MM.1S (cell line): ENCODE data around the gene SPATC1L.

Experiments
- EZH2 ChIP-seq: fragments of 300-600 bp; sonication (generic); optimal IDR thresholded peaks from 2 replicates; pipeline ENCODE3; 2017; ENCODE audit warnings: low read depth, mild to moderate bottlenecking, antibody characterized with exemption, low read length, mixed read lengths
- TF ChIP-seq, protein P1 (sequence below): fragments of 300-600 bp; sonication (generic); IDR thresholded peaks from 2 replicates; pipeline ENCODE4 v1.5.1; 2016; ENCODE audit warnings: antibody characterized with exemption, low read length, mixed read lengths

DNA sequence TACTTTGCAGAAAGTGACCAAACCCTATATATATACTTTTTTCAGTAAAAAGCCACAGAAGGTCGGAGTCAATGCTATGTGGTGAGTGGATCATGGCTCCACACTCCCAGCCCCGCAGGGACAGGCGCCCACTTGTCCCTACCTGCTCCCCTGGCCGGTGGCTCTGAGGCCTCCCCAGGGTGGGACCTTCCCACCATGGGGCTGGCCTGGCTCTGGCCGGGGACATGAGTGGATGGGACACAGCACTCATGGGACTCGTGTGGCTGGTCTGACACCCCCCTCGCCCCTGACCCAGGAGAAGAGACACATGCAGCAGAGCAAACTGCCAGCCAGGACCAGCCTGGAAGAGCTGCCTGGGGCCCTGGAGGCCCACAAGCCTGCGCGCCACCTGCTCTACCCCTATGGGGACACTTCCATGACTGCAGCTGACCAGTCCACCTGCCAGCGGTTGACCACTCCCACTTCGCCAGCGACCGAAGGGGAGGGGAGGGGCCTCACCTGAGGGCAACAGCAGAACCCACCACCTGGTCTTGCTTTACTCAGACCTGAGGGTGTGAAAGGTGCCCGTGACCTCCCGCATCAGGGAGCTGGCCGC, 2.2 kb downstream of the SPATC1L start:
- TF ChIP-seq, protein P1, sequence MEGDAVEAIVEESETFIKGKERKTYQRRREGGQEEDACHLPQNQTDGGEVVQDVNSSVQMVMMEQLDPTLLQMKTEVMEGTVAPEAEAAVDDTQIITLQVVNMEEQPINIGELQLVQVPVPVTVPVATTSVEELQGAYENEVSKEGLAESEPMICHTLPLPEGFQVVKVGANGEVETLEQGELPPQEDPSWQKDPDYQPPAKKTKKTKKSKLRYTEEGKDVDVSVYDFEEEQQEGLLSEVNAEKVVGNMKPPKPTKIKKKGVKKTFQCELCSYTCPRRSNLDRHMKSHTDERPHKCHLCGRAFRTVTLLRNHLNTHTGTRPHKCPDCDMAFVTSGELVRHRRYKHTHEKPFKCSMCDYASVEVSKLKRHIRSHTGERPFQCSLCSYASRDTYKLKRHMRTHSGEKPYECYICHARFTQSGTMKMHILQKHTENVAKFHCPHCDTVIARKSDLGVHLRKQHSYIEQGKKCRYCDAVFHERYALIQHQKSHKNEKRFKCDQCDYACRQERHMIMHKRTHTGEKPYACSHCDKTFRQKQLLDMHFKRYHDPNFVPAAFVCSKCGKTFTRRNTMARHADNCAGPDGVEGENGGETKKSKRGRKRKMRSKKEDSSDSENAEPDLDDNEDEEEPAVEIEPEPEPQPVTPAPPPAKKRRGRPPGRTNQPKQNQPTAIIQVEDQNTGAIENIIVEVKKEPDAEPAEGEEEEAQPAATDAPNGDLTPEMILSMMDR, result no peak
- TF ChIP-seq EZH2, result no peak
